Measurements from ENCODE around the gene FOXP3. TPM values are rescaled to one million over a fixed set of nuclear protein-coding genes. Genes with fewer than 3 reads are reported as not detected.

The FOXP3 gene
- total RNA-seq, 1 donor from 2014 or later, result not detected

GRCh38 chrX:49290215-49290614 lies 25.7 kb upstream of the FOXP3 start:
- Histone ChIP-seq H3K27me3 (ENCODE audit: low read depth) (no peaks in the 10 kb centered on the region), H3K27ac (no peak overlapping the region), H3K4me1 (no peaks in the 10 kb centered on the region), H3K36me3 (no peaks in the 10 kb centered on the region), H3K4me3 (no peak overlapping the region), H3K9me3 (no peaks in the 10 kb centered on the region)
- TF ChIP-seq CTCF (IDR thresholded peaks at IDR 0.05), result no peak
- intact Hi-C loops (cut with DNase I), result no loop called here
- DNase-seq, result no peak
- ATAC-seq, result no peak

GRCh38 chrX:49287665-49288064 lies 23.2 kb upstream of the FOXP3 start:
- no peak for TF ChIP-seq CTCF (IDR thresholded peaks at IDR 0.05)
- intact Hi-C loops (cut with DNase I), result no loop called here
- Histone ChIP-seq H3K9me3 (no peaks in the 10 kb centered on the region), H3K4me3 (no peak overlapping the region), H3K36me3 (no peaks in the 10 kb centered on the region), H3K27me3 (ENCODE audit: low read depth) (no peaks in the 10 kb centered on the region), H3K4me1 (no peaks in the 10 kb centered on the region), H3K27ac (no peak overlapping the region)
- DNase-seq (no peak), ATAC-seq (no peak)

GRCh38 chrX:49286581-49286980 lies 22.1 kb upstream of the FOXP3 start:
- no peak for TF ChIP-seq CTCF (IDR thresholded peaks at IDR 0.05)
- ATAC-seq (no peak), DNase-seq (no peak)
- Histone ChIP-seq H3K9me3 (no peaks in the 10 kb centered on the region), H3K4me3 (no peak overlapping the region), H3K27me3 (ENCODE audit: low read depth) (no peaks in the 10 kb centered on the region), H3K27ac (no peak overlapping the region), H3K4me1 (no peaks in the 10 kb centered on the region), H3K36me3 (no peaks in the 10 kb centered on the region)
- intact Hi-C loops (cut with DNase I), result no loop called here

- Histone ChIP-seq H3K4me3 (no peak overlapping the region), H3K27ac (no peak overlapping the region), H3K36me3 (no peaks in the 10 kb centered on the region), H3K9me3 (no peaks in the 10 kb centered on the region), H3K4me1 (no peaks in the 10 kb centered on the region), H3K27me3 (ENCODE audit: low read depth) (no peaks in the 10 kb centered on the region)
- DNase-seq, result no peak
- no peak for ATAC-seq
- intact Hi-C loops (cut with DNase I), result no loop called here
- TF ChIP-seq CTCF (IDR thresholded peaks at IDR 0.05), result no peak
These were observed 21.6 kb upstream of the FOXP3 start for GRCh38 chrX:49286136-49286535.

- no peak overlapping the region for H3K4me3 ChIP-seq
- no peaks in the 10 kb centered on the region for H3K36me3 ChIP-seq
- H3K9me3 ChIP-seq, result no peaks in the 10 kb centered on the region
- no peak overlapping the region for H3K27ac ChIP-seq
- intact Hi-C loops (cut with DNase I), result no loop called here
- no peak for TF ChIP-seq CTCF (IDR thresholded peaks at IDR 0.05)
- H3K4me1 ChIP-seq, result no peaks in the 10 kb centered on the region
- DNase-seq, result no peak
- no peaks in the 10 kb centered on the region for H3K27me3 ChIP-seq (ENCODE audit: low read depth)
- no peak for ATAC-seq
These were observed 19.7 kb upstream of the FOXP3 start for GRCh38 chrX:49284212-49284611.

- Histone ChIP-seq H3K27ac (no peak overlapping the region), H3K36me3 (no peaks in the 10 kb centered on the region), H3K4me1 (no peaks in the 10 kb centered on the region), H3K9me3 (no peaks in the 10 kb centered on the region), H3K27me3 (ENCODE audit: low read depth) (no peaks in the 10 kb centered on the region), H3K4me3 (no peak overlapping the region)
- DNase-seq, result no peak
- no peak for ATAC-seq
- no peak for TF ChIP-seq CTCF (IDR thresholded peaks at IDR 0.05)
- intact Hi-C loops (cut with DNase I), result no loop called here
These were observed 18.1 kb upstream of the FOXP3 start for GRCh38 chrX:49282647-49283011.

Measured in lower lobe of right lung (tissue), 2 donors.